H9 (cell line): ENCODE data around the gene TUBA4A. TPM values are rescaled to one million over a fixed set of nuclear protein-coding genes. Genes with fewer than 3 reads are reported as not detected.

ENCODE experiments used
- DNase-seq: peaks from one replicate; pipeline ENCODE4 v3.0.0-alpha.2; 2017
- H2AFZ ChIP-seq: one replicate; pipeline ENCODE4 v1.6.1; 2013; ENCODE audit warnings: mild to moderate bottlenecking, low read length, control low read depth, moderate library complexity
- H2AK5ac ChIP-seq: 2 replicates; pipeline ENCODE4 v1.6.1; 2013; ENCODE audit warnings: low read length, control low read depth, mixed read lengths; ENCODE audit not compliant: insufficient read length
- H2BK120ac ChIP-seq: one replicate; pipeline ENCODE4 v1.6.1; 2013; ENCODE audit warnings: low read depth, mild to moderate bottlenecking, low read length, control low read depth, inconsistent platforms; ENCODE audit not compliant: poor library complexity, severe bottlenecking
- H2BK12ac ChIP-seq: 2 replicates; pipeline ENCODE4 v1.6.1; 2013; ENCODE audit warnings: low read length, control low read depth, mixed read lengths, low read depth; ENCODE audit not compliant: insufficient read length
- H2BK15ac ChIP-seq: 2 replicates; pipeline ENCODE4 v1.6.1; 2013; ENCODE audit warnings: low read depth, low read length, control low read depth
- H2BK20ac ChIP-seq: one replicate; pipeline ENCODE4 v1.6.1; 2013; ENCODE audit warnings: low read depth, mild to moderate bottlenecking, low read length, control low read depth, inconsistent platforms; ENCODE audit not compliant: poor library complexity, severe bottlenecking
- H2BK5ac ChIP-seq: 2 replicates; pipeline ENCODE4 v1.6.1; 2013; ENCODE audit warnings: low read length, control low read depth, mixed read lengths; ENCODE audit not compliant: insufficient read length
- H3K14ac ChIP-seq: 2 replicates; pipeline ENCODE4 v1.6.1; 2013; ENCODE audit warnings: low read length, control low read depth; ENCODE audit not compliant: insufficient read depth
- H3K18ac ChIP-seq: 2 replicates; pipeline ENCODE4 v1.6.1; 2013; ENCODE audit warnings: low read depth, mild to moderate bottlenecking, mixed read lengths, low read length, control low read depth; ENCODE audit not compliant: insufficient read length
- H3K23ac ChIP-seq: 2 replicates; pipeline ENCODE4 v1.6.1; 2013; ENCODE audit warnings: low read length, control low read depth, mixed read lengths, low read depth; ENCODE audit not compliant: insufficient read length
- H3K23me2 ChIP-seq: 2 replicates; pipeline ENCODE4 v1.6.1; 2013; ENCODE audit warnings: low read depth, mild to moderate bottlenecking, mixed read lengths, low read length, control low read depth; ENCODE audit not compliant: insufficient read length, poor library complexity, severe bottlenecking
- H3K27ac ChIP-seq: 2 replicates; pipeline ENCODE4 v1.5.1; 2013; ENCODE audit warnings: low read length, control low read depth, mixed read lengths, low read depth; ENCODE audit not compliant: insufficient read length
- H3K27me3 ChIP-seq: 2 replicates; pipeline ENCODE4 v1.6.1; 2013; ENCODE audit warnings: low read length, control low read depth, inconsistent platforms; ENCODE audit not compliant: insufficient read depth
- H3K4ac ChIP-seq: 2 replicates; pipeline ENCODE4 v1.6.1; 2013; ENCODE audit warnings: low read depth, mild to moderate bottlenecking, control low read depth, inconsistent platforms, low read length, moderate library complexity
- H3K4me1 ChIP-seq: 2 replicates; pipeline ENCODE4 v1.6.1; 2013; ENCODE audit warnings: low read length, control low read depth, inconsistent platforms; ENCODE audit not compliant: insufficient read depth
- H3K4me2 ChIP-seq: 2 replicates; pipeline ENCODE4 v1.6.1; 2013; ENCODE audit warnings: low read length, control low read depth, mixed read lengths; ENCODE audit not compliant: insufficient read length, insufficient read depth
- H3K56ac ChIP-seq: 2 replicates; pipeline ENCODE4 v1.6.1; 2013; ENCODE audit warnings: low read depth, mild to moderate bottlenecking, mixed read lengths, low read length, control low read depth; ENCODE audit not compliant: insufficient read length
- H3K79me1 ChIP-seq: 2 replicates; pipeline ENCODE4 v1.6.1; 2013; ENCODE audit warnings: low read depth, mild to moderate bottlenecking, moderate library complexity, low read length, control low read depth, inconsistent platforms; ENCODE audit not compliant: insufficient read depth, poor library complexity, severe bottlenecking
- H3K79me2 ChIP-seq: 2 replicates; pipeline ENCODE4 v1.6.1; 2013; ENCODE audit warnings: low read length, control low read depth, inconsistent platforms; ENCODE audit not compliant: insufficient read depth
- H3K9ac ChIP-seq: 2 replicates; pipeline ENCODE4 v1.6.1; 2013; ENCODE audit warnings: low read length, control low read depth, mixed read lengths; ENCODE audit not compliant: insufficient read length; ENCODE audit errors: extremely low read depth
- H3K9me3 ChIP-seq: one replicate; pipeline ENCODE4 v1.6.1; 2013; ENCODE audit warnings: low read depth, low read length, inconsistent platforms; ENCODE audit not compliant: control insufficient read depth
- H3T11ph ChIP-seq: one replicate; pipeline ENCODE4 v1.6.1; 2013; ENCODE audit warnings: mild to moderate bottlenecking, low read length, control low read depth, inconsistent platforms
- H4K20me1 ChIP-seq: one replicate; pipeline ENCODE4 v1.6.1; 2013; ENCODE audit not compliant: control insufficient read depth, insufficient read length, insufficient read depth
- H4K5ac ChIP-seq: 2 replicates; pipeline ENCODE4 v1.6.1; 2013; ENCODE audit warnings: low read depth, mild to moderate bottlenecking, mixed read lengths, low read length, control low read depth; ENCODE audit not compliant: insufficient read length
- H4K8ac ChIP-seq: replicated peaks from 2 replicates; pipeline ENCODE4 v1.6.1; 2013; ENCODE audit warnings: low read length, control low read depth, mixed read lengths, low read depth; ENCODE audit not compliant: insufficient read length
- H4K91ac ChIP-seq: 2 replicates; pipeline ENCODE4 v1.6.1; 2013; ENCODE audit warnings: low read depth, mild to moderate bottlenecking, moderate library complexity, mixed read lengths, low read length, control low read depth; ENCODE audit not compliant: insufficient read length
- H3K27ac Mint-ChIP-seq, 3 experiments: 2 replicates in 2 of 3; 3 replicates in 1 of 3; pipeline ENCODE4 v1.8.0; 2020 to 2021; ENCODE audit warnings: mixed read lengths in 3 of 3, mild to moderate bottlenecking in 1 of 3, moderate library complexity in 1 of 3
- H3K27me3 Mint-ChIP-seq: 2 replicates; pipeline ENCODE4 v1.8.0; 2021; ENCODE audit warnings: low read depth, mild to moderate bottlenecking, moderate library complexity, mixed read lengths
- H3K36me3 Mint-ChIP-seq, 3 experiments: 2 replicates in 2 of 3; 3 replicates in 1 of 3; pipeline ENCODE4 v1.8.0; 2020 to 2021; ENCODE audit warnings: low read depth in 3 of 3, mixed read lengths in 3 of 3; ENCODE audit not compliant: insufficient read depth in 1 of 3
- H3K4me1 Mint-ChIP-seq, 2 experiments: 2 replicates each; pipeline ENCODE4 v1.8.0; 2020; ENCODE audit warnings: mixed read lengths in 2 of 2
- H3K4me3 Mint-ChIP-seq, 2 experiments: 2 replicates in 1 of 2; 3 replicates in 1 of 2; pipeline ENCODE4 v1.8.0; 2020 to 2021; ENCODE audit warnings: mild to moderate bottlenecking in 2 of 2, mixed read lengths in 2 of 2, moderate library complexity in 1 of 2
- H3K9me3 Mint-ChIP-seq, 2 experiments: 2 replicates in 1 of 2; 3 replicates in 1 of 2; pipeline ENCODE4 v1.8.0; 2020; ENCODE audit warnings: mild to moderate bottlenecking in 2 of 2, mixed read lengths in 2 of 2, moderate library complexity in 1 of 2
- WGBS: extraction: QIAGEN DNeasy Blood & Tissue Kit; methylation state at CpG from one replicate; pipeline ENCODE4 v1.1.7; 2013; ENCODE audit warnings: missing lambda C conversion rate, low lambda C conversion rate, mixed read lengths; ENCODE audit not compliant: insufficient read length; ENCODE audit errors: extremely low coverage; 5-methylcytosine and 5-hydroxymethylcytosine counted together
- total RNA-seq: library from RNA; stranded (reverse); gene quantifications from 2 replicates; pipeline ENCODE4 v1.2.1, GENCODE V29; 2021
- TF ChIP-seq, protein P1 (sequence below): fragments of 200-600 bp; sonication (generic); conservative IDR thresholded peaks from 3 replicates; pipeline ENCODE4 v1.8.0; 2021; ENCODE audit warnings: antibody characterized with exemption, mild to moderate bottlenecking

The TUBA4A gene
- total RNA-seq, 1 experiment from 2014 or later: 25.5 TPM

DNA sequence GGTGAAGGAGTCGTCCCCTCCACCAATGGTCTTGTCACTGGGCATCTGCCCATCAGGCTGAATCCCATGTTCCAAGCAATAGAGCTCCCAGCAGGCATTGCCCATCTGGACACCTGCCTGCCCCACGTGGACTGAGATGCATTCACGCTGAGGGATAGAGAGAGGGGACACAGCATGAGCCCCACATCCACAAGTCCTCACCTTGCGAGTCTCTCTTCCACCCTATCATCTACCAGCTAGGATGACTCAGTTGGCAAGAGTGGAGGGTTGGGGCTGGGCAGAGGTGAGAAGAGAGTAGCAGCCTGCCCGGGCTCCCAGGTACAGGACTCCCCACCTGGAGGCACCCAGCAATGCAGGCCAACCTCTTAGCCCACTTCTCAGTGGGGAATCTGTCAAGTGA is 1.6 kb downstream of the TUBA4A start:
- H3K56ac ChIP-seq: no peak overlapping the region
- no peak overlapping the region for H2AK5ac ChIP-seq
- DNase-seq: no peak
- no peak overlapping the region for H3K23ac ChIP-seq
- no peak overlapping the region for H4K91ac ChIP-seq
- H2AFZ ChIP-seq: no peak overlapping the region
- no peak overlapping the region for H2BK120ac ChIP-seq
- Mint-ChIP-seq H3K27me3 (peaks cover 62% of the 10 kb centered on the region), H3K36me3 (peaks cover 9 to 24% (median 23%) of the 10 kb centered on the region in 3 experiments; a peak in 6 of 7 replicates), H3K9me3 (peaks cover 0 to 2% of the 10 kb centered on the region in 2 experiments; a peak in 3 of 5 replicates), H3K4me1 (peaks cover 28 to 40% of the 10 kb centered on the region in 2 experiments), H3K4me3 (peak overlapping the region; percentile 69 to 88), H3K27ac (no peak overlapping the region)
- H2BK12ac ChIP-seq: no peak overlapping the region
- WGBS: no CpG with 5 or more reads among the region's 5 CpGs
- H3K18ac ChIP-seq: no peak overlapping the region
- no peaks in the 10 kb centered on the region for H3K79me2 ChIP-seq
- no peak overlapping the region for H3K9ac ChIP-seq
- no peak overlapping the region for H2BK15ac ChIP-seq
- H2BK5ac ChIP-seq: no peak overlapping the region
- H3K4me1 ChIP-seq: peaks cover 3% of the 10 kb centered on the region; the same call in 1 of the 2 replicates
- TF ChIP-seq, protein P1, sequence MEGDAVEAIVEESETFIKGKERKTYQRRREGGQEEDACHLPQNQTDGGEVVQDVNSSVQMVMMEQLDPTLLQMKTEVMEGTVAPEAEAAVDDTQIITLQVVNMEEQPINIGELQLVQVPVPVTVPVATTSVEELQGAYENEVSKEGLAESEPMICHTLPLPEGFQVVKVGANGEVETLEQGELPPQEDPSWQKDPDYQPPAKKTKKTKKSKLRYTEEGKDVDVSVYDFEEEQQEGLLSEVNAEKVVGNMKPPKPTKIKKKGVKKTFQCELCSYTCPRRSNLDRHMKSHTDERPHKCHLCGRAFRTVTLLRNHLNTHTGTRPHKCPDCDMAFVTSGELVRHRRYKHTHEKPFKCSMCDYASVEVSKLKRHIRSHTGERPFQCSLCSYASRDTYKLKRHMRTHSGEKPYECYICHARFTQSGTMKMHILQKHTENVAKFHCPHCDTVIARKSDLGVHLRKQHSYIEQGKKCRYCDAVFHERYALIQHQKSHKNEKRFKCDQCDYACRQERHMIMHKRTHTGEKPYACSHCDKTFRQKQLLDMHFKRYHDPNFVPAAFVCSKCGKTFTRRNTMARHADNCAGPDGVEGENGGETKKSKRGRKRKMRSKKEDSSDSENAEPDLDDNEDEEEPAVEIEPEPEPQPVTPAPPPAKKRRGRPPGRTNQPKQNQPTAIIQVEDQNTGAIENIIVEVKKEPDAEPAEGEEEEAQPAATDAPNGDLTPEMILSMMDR: no peak
- no peaks in the 10 kb centered on the region for H3K79me1 ChIP-seq
- H3K4me2 ChIP-seq: peak overlapping the region; percentile 72
- H4K5ac ChIP-seq: no peak overlapping the region
- H4K20me1 ChIP-seq: no peaks in the 10 kb centered on the region
- no peak overlapping the region for H4K8ac ChIP-seq
- no peak overlapping the region for H3K4ac ChIP-seq
- H3K23me2 ChIP-seq: peaks cover 22% of the 10 kb centered on the region
- no peak overlapping the region for H2BK20ac ChIP-seq
- H3K27ac ChIP-seq: no peak overlapping the region
- H3K27me3 ChIP-seq: peaks cover 21% of the 10 kb centered on the region
- no peak overlapping the region for H3K14ac ChIP-seq
- no peaks in the 10 kb centered on the region for H3K9me3 ChIP-seq
- H3T11ph ChIP-seq: no peak overlapping the region
